Purkinje cell (primary cell): ENCODE measurements around the gene MOGAT2. TPM values are rescaled to one million over a fixed set of nuclear protein-coding genes. Genes with fewer than 3 reads are reported as not detected.

Source experiments
- polyA plus RNA-seq: library from polyadenylated mRNA; unstranded; fragments of >200 nt; fragmentation: Nextera tagmentation; gene quantifications from 2 replicates; pipeline ENCODE4 v1.2.1, GENCODE V29; 2014

Gene MOGAT2
- 0.94 TPM in 1 of 2 replicates, not detected in the other for polyA plus RNA-seq

GRCh38 chr11:75717608-75718418, at the start of gene MOGAT2:
Gene MOGAT2 (plus strand): TSS chr11:75717838. CDS start chr11:75717889, 51 bp downstream.

GRCh38 chr11:75668451-75669297, 49.0 kb upstream of the MOGAT2 start, which contains the start of gene MAP6:
Gene MAP6 (minus strand): TSS chr11:75669038. CDS start chr11:75668369, 669 bp downstream.

GRCh38 chr11:75768112-75768908, 50.7 kb downstream of the MOGAT2 start, which contains the start of gene DGAT2:
Gene DGAT2 (plus strand): TSS chr11:75768778. CDS start chr11:75768992, 214 bp downstream.

Other genes starting within 250 kb of the MOGAT2 start
- gene GDPD5, start 191.9 kb upstream of the MOGAT2 start, polyA plus RNA-seq, result 7.1 and 14.7 TPM in 2 replicates
- gene SERPINH1, start 155.6 kb upstream of the MOGAT2 start, polyA plus RNA-seq, result 4.5 and 8.1 TPM in 2 replicates
- 115 and 139 TPM in 2 replicates for gene MAP6, start 48.8 kb upstream of the MOGAT2 start, polyA plus RNA-seq
- 3.7 and 4.8 TPM in 2 replicates for gene DGAT2, start 50.9 kb downstream of the MOGAT2 start, polyA plus RNA-seq
- 17.8 and 26.0 TPM in 2 replicates for gene UVRAG, start 97.4 kb downstream of the MOGAT2 start, polyA plus RNA-seq